Endodermal cell (in vitro differentiated cells): Measurements from ENCODE around the gene ADH7. TPM values are rescaled to one million over a fixed set of nuclear protein-coding genes. Genes with fewer than 3 reads are reported as not detected.

Experiments
- DNase-seq: peaks from one replicate; pipeline ENCODE4 v3.0.0-alpha.2; 2017
- H3K27ac ChIP-seq: 2 replicates; pipeline ENCODE4 v1.5.1; 2013; ENCODE audit warnings: mild to moderate bottlenecking, low read depth, low read length, moderate library complexity
- H3K27me3 ChIP-seq: 2 replicates; pipeline ENCODE4 v1.6.1; 2013; ENCODE audit warnings: mild to moderate bottlenecking, low read length, moderate library complexity; ENCODE audit not compliant: insufficient read depth, control insufficient read depth, poor library complexity, severe bottlenecking
- H3K36me3 ChIP-seq: 2 replicates; pipeline ENCODE4 v1.7.0; 2013; ENCODE audit warnings: mild to moderate bottlenecking, low read length, moderate library complexity; ENCODE audit not compliant: control insufficient read depth, insufficient read depth
- H3K4me1 ChIP-seq: one replicate; pipeline ENCODE4 v1.7.0; 2013; ENCODE audit warnings: low read length; ENCODE audit not compliant: control insufficient read depth, insufficient read depth
- H3K4me3 ChIP-seq: 2 replicates; pipeline ENCODE4 v1.5.1; 2013; ENCODE audit warnings: mild to moderate bottlenecking, low read length, moderate library complexity
- H3K9ac ChIP-seq: 2 replicates; pipeline ENCODE4 v1.6.1; 2013; ENCODE audit warnings: mild to moderate bottlenecking, low read length, moderate library complexity; ENCODE audit not compliant: poor library complexity, severe bottlenecking; ENCODE audit errors: extremely low read depth
- H3K9me3 ChIP-seq: 2 replicates; pipeline ENCODE4 v1.6.1; 2013; ENCODE audit warnings: mild to moderate bottlenecking, low read length, moderate library complexity; ENCODE audit not compliant: control insufficient read depth
- H3K27ac Mint-ChIP-seq: 2 replicates; pipeline ENCODE4 v1.8.0; 2020; ENCODE audit warnings: mixed read lengths
- H3K27me3 Mint-ChIP-seq: 2 replicates; pipeline ENCODE4 v1.8.0; 2021; ENCODE audit warnings: mild to moderate bottlenecking, mixed read lengths; ENCODE audit not compliant: insufficient read depth
- H3K36me3 Mint-ChIP-seq: 2 replicates; pipeline ENCODE4 v1.8.0; 2020; ENCODE audit warnings: low read depth, mixed read lengths
- H3K4me1 Mint-ChIP-seq: 2 replicates; pipeline ENCODE4 v1.8.0; 2020; ENCODE audit warnings: mixed read lengths
- H3K4me3 Mint-ChIP-seq: 2 replicates; pipeline ENCODE4 v1.8.0; 2020; ENCODE audit warnings: mild to moderate bottlenecking, moderate library complexity, mixed read lengths
- H3K9me3 Mint-ChIP-seq: 2 replicates; pipeline ENCODE4 v1.8.0; 2020; ENCODE audit warnings: mild to moderate bottlenecking, mixed read lengths
- CTCF ChIP-seq: fragments of 200-600 bp; sonication (generic); conservative IDR thresholded peaks from 2 replicates; pipeline ENCODE4 v1.5.0; 2021; ENCODE audit warnings: antibody characterized with exemption, mild to moderate bottlenecking
- WGBS, 2 experiments: methylation state at CpG; one replicate each; pipeline versions ENCODE4 v1.1.5 to v1.1.7; 2013; ENCODE audit warnings: missing lambda C conversion rate in 2 of 2, mixed read lengths in 1 of 2; ENCODE audit not compliant: insufficient coverage in 1 of 2, insufficient read length in 1 of 2; 5-methylcytosine and 5-hydroxymethylcytosine counted together
- total RNA-seq, 2 donors: library from RNA; stranded (reverse); fragmentation: NEBNext Ultra II Directional in 1 of 2; extraction: Animal tissue kit (Norgen Biotek cat#: 25700) in 1 of 2; gene quantifications; 2 replicates in 1 of 2; 3 replicates in 1 of 2; pipeline ENCODE4 v1.2.1, GENCODE V29; 2021

The ADH7 gene
- total RNA-seq, 2 donors from 2014 or later = not detected

DNA sequence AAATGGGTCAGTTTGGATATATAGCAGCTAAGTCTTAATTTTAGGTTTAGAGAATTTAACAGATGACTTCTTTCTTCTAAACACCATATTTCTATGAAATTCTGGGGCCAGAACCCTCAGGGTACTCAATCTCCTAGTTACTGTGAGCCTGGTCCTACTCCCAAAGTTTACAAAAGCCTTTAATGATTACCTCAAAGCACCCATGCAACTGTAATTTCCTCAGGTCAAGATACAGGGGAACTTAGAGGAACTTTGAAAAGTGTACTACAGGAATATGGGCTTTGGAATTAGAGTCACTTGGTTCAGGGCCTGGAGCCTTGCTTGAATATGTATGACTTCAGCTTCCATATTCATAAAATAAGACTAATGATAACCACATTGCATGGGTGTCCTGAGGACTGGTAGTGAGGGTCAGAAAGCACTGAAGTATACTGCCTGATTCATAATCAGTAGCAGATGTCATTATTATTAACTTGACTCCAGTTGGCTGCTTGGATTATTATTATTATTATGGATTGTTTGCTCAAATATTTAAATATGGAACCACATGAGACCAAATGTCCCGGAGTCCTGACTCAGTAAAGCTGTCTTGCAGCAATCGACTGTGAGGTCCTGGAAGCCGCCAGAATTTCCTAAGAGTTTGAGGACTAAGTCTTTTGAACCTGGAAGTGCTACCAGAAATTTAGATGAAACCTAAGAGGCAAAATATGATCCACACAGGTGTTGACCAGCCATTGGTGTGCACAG, 2.0 kb upstream of the ADH7 start:
- Histone ChIP-seq H3K4me1 (no peaks in the 10 kb centered on the region), H3K4me3 (no peak overlapping the region), H3K9me3 (no peaks in the 10 kb centered on the region), H3K9ac (no peak overlapping the region), H3K36me3 (no peaks in the 10 kb centered on the region), H3K27ac (no peak overlapping the region), H3K27me3 (no peaks in the 10 kb centered on the region)
- Mint-ChIP-seq H3K36me3 (no peaks in the 10 kb centered on the region), H3K9me3 (no peaks in the 10 kb centered on the region), H3K27me3 (no peaks in the 10 kb centered on the region), H3K4me3 (no peak overlapping the region), H3K27ac (no peak overlapping the region), H3K4me1 (no peaks in the 10 kb centered on the region)
- WGBS, 2 experiments = 93 to 100% methylated on average over 3 of the region's 3 CpGs
- no peak for TF ChIP-seq CTCF
- DNase-seq = no peak

GRCh38 chr4:99436462-99436861, 1.3 kb upstream of the ADH7 start:
- TF ChIP-seq CTCF = no peak
- Histone ChIP-seq H3K9ac (no peak overlapping the region), H3K27ac (no peak overlapping the region), H3K9me3 (no peaks in the 10 kb centered on the region), H3K36me3 (no peaks in the 10 kb centered on the region), H3K4me1 (no peaks in the 10 kb centered on the region), H3K4me3 (no peak overlapping the region), H3K27me3 (no peaks in the 10 kb centered on the region)
- no peaks in the 10 kb centered on the region for H3K4me1 Mint-ChIP-seq
- H3K9me3 Mint-ChIP-seq = no peaks in the 10 kb centered on the region
- WGBS, 2 experiments = 94% methylated on average over 2 of the region's 2 CpGs; no CpG with 5 or more reads in 1 of the 2 experiments
- H3K27ac Mint-ChIP-seq = no peak overlapping the region
- DNase-seq = no peak
- H3K4me3 Mint-ChIP-seq = no peak overlapping the region
- H3K36me3 Mint-ChIP-seq = no peaks in the 10 kb centered on the region
- H3K27me3 Mint-ChIP-seq = no peaks in the 10 kb centered on the region

- Histone ChIP-seq H3K36me3 (no peaks in the 10 kb centered on the region), H3K9ac (no peak overlapping the region), H3K27me3 (no peaks in the 10 kb centered on the region), H3K4me1 (no peaks in the 10 kb centered on the region), H3K27ac (no peak overlapping the region), H3K9me3 (no peaks in the 10 kb centered on the region), H3K4me3 (no peak overlapping the region)
- Mint-ChIP-seq H3K9me3 (no peaks in the 10 kb centered on the region), H3K27me3 (no peaks in the 10 kb centered on the region), H3K27ac (no peak overlapping the region), H3K4me3 (no peak overlapping the region), H3K36me3 (no peaks in the 10 kb centered on the region), H3K4me1 (no peaks in the 10 kb centered on the region)
- no peak for TF ChIP-seq CTCF
- no peak for DNase-seq
Observed at GRCh38 chr4:99430106-99430505, 5.0 kb downstream of the ADH7 start.
